ENCODE measurements around the gene DPP10.

The DPP10 gene

GRCh38 chr2:115771516-115771915 is 1329.1 kb downstream of the DPP10 start:
- no peak overlapping the region for H3K4me3 ChIP-seq (ENCODE audit: low read depth, low read length)
- DNase-seq (ENCODE audit: low read depth) = no peak
- TF ChIP-seq, protein P1, sequence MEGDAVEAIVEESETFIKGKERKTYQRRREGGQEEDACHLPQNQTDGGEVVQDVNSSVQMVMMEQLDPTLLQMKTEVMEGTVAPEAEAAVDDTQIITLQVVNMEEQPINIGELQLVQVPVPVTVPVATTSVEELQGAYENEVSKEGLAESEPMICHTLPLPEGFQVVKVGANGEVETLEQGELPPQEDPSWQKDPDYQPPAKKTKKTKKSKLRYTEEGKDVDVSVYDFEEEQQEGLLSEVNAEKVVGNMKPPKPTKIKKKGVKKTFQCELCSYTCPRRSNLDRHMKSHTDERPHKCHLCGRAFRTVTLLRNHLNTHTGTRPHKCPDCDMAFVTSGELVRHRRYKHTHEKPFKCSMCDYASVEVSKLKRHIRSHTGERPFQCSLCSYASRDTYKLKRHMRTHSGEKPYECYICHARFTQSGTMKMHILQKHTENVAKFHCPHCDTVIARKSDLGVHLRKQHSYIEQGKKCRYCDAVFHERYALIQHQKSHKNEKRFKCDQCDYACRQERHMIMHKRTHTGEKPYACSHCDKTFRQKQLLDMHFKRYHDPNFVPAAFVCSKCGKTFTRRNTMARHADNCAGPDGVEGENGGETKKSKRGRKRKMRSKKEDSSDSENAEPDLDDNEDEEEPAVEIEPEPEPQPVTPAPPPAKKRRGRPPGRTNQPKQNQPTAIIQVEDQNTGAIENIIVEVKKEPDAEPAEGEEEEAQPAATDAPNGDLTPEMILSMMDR (IDR thresholded peaks at IDR 0.05; ENCODE audit: low read depth, low read length, missing control alignments) = no peak

GRCh38 chr2:115774361-115774760 is 1331.9 kb downstream of the DPP10 start:
- no peak for DNase-seq (ENCODE audit: low read depth)
- TF ChIP-seq, protein P1 (IDR thresholded peaks at IDR 0.05; ENCODE audit: low read depth, low read length, missing control alignments) = no peak
- H3K4me3 ChIP-seq (ENCODE audit: low read depth, low read length) = no peak overlapping the region

DNA sequence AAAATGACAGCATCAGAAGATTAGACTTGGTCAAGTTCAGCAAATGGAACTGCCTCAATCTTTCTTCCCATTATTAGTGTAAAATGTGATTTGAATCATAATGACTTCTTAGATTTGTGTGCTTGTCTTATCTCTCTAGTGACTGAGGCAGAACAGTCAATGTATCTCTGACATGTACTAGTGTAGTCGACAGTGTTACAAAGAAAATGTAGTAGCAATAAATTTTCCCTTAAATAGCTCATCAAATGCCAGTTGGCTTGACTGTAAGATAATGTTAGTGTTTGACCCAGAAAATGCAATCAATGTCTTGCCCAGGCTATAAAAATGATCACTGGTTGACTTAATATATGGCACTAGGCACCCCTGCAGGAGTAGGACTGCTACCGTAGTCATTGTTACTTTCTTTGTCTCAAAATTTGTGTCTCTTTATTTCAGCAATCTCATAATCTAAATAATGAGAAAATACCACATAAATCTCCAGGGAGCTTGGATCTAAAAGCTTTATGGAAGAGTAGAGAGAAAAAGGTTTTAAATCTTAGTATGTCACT is 1336.7 kb downstream of the DPP10 start:
- no peak for DNase-seq (ENCODE audit: low read depth)
- TF ChIP-seq, protein P1 (IDR thresholded peaks at IDR 0.05; ENCODE audit: low read depth, low read length, missing control alignments) = no peak
- H3K4me3 ChIP-seq (ENCODE audit: low read depth, low read length) = no peak overlapping the region

GRCh38 chr2:115782286-115782685 is 1339.8 kb downstream of the DPP10 start:
- TF ChIP-seq, protein P1 (IDR thresholded peaks at IDR 0.05; ENCODE audit: low read depth, low read length, missing control alignments) = no peak
- no peak overlapping the region for H3K4me3 ChIP-seq (ENCODE audit: low read depth, low read length)
- no peak for DNase-seq (ENCODE audit: low read depth)

DNA sequence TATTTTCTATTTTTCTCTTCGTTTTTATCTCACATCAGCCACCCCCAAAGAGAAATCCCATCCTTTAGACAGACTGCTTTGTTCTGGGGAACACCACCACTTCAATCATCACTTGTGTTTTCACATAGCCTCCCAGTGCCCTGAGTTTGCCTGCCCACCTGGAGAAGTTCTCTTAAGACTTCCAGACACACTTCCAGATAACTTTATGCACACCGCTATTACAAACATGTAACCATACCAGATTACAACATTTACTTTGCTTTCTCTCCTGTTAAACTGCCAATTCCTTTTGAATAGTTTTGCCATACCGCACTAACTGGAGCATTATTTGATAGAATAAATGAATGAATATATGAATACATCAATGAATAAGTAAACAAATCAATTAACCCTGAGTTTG is 1353.6 kb downstream of the DPP10 start:
- no peak for DNase-seq (ENCODE audit: low read depth)
- no peak overlapping the region for H3K4me3 ChIP-seq (ENCODE audit: low read depth, low read length)
- TF ChIP-seq, protein P1 (IDR thresholded peaks at IDR 0.05; ENCODE audit: low read depth, low read length, missing control alignments) = no peak

GRCh38 chr2:115807276-115807675 is 1364.8 kb downstream of the DPP10 start:
- no peak for DNase-seq (ENCODE audit: low read depth)
- TF ChIP-seq, protein P1 (IDR thresholded peaks at IDR 0.05; ENCODE audit: low read depth, low read length, missing control alignments) = no peak

GRCh38 chr2:115825912-115826311 is 1383.5 kb downstream of the DPP10 start:
- no peak for DNase-seq (ENCODE audit: low read depth)
- TF ChIP-seq, protein P1 (IDR thresholded peaks at IDR 0.05; ENCODE audit: low read depth, low read length, missing control alignments) = no peak
- H3K4me3 ChIP-seq (ENCODE audit: low read depth, low read length) = no peak overlapping the region

More at GRCh38 chr2:115807276-115807675, 1364.8 kb downstream of the DPP10 start:
- H3K4me3 ChIP-seq (ENCODE audit: low read depth, low read length) = no peak overlapping the region
